Umbilical cord (tissue), 2 donors: Measurements from ENCODE around the gene CUEDC1. TPM values are rescaled to one million over a fixed set of nuclear protein-coding genes. Genes with fewer than 3 reads are reported as not detected.

Experiments
- DNase-seq: peaks from one replicate; pipeline ENCODE4 v3.0.0-alpha.2; 2015; ENCODE audit warnings: low spot score
- total RNA-seq: library from RNA; depleted of rRNA; stranded (reverse); fragments of >200 nt; gene quantifications from one replicate; pipeline ENCODE4 v1.2.3, GENCODE V29; 2014; ENCODE audit warnings: low replicate concordance; ENCODE audit not compliant: insufficient read depth

CUEDC1 gene
- total RNA-seq, 1 donor from 2014 or later, result 38.3 TPM

- DNase-seq, result no peak
Measured at GRCh38 chr17:57957886-57958285, 2.7 kb upstream of the CUEDC1 start.

GRCh38 chr17:57957120-57957850 is 2.1 kb upstream of the CUEDC1 start:
- DNase-seq, result no peak

- no peak for DNase-seq
Measured at GRCh38 chr17:57956291-57957119, 1.3 kb upstream of the CUEDC1 start.

- peak; percentile 71 for DNase-seq
Measured at GRCh38 chr17:57954397-57955182, 622 bp downstream of the CUEDC1 start.

GRCh38 chr17:57953705-57954396 is 1.4 kb downstream of the CUEDC1 start:
- no peak for DNase-seq

- no peak for DNase-seq
Measured at GRCh38 chr17:57953219-57953618, 2.0 kb downstream of the CUEDC1 start.

- peak; percentile 53 for DNase-seq
Measured at GRCh38 chr17:57949649-57950048, 5.6 kb downstream of the CUEDC1 start.

- peak; percentile 91 for DNase-seq
Measured at GRCh38 chr17:57948555-57949420, 6.4 kb downstream of the CUEDC1 start.

GRCh38 chr17:57948169-57948554 is 7.0 kb downstream of the CUEDC1 start:
- no peak for DNase-seq

- DNase-seq, result no peak
Measured at GRCh38 chr17:57947369-57947768, 7.8 kb downstream of the CUEDC1 start.

GRCh38 chr17:57946798-57947358 is 8.3 kb downstream of the CUEDC1 start:
- peak; percentile 76 for DNase-seq

- peak; percentile 75 for DNase-seq
Measured at GRCh38 chr17:57945996-57946797, 9.0 kb downstream of the CUEDC1 start.

GRCh38 chr17:57944908-57945307 is 10.3 kb downstream of the CUEDC1 start:
- peak; percentile 74 for DNase-seq

GRCh38 chr17:57943645-57944044 is 11.6 kb downstream of the CUEDC1 start:
- DNase-seq, result peak; percentile 94

- no peak for DNase-seq
Measured at GRCh38 chr17:57943140-57943539, 12.1 kb downstream of the CUEDC1 start.

- no peak for DNase-seq
Measured at GRCh38 chr17:57941384-57942370, 13.5 kb downstream of the CUEDC1 start.

- no peak for DNase-seq
Measured at GRCh38 chr17:57940653-57941329, 14.4 kb downstream of the CUEDC1 start.
